Neutrophil (primary cell): Measurements from ENCODE around the gene PRR5L.

Experiments
- H3K27ac ChIP-seq: fragments of 200-600 bp; sonication (generic); 2 replicates; pipeline ENCODE4 v1.5.1; 2016; ENCODE audit warnings: mild to moderate bottlenecking, moderate library complexity
- H3K27me3 ChIP-seq: fragments of 200-600 bp; sonication (generic); 2 replicates; pipeline ENCODE4 v1.6.0; 2016; ENCODE audit warnings: mild to moderate bottlenecking
- H3K36me3 ChIP-seq: fragments of 200-600 bp; sonication (generic); 2 replicates; pipeline ENCODE4 v1.5.1; 2017
- H3K4me1 ChIP-seq, 2 experiments: fragments of 200-600 bp in 1 of 2; sonication (generic) in 1 of 2; 1 replicate in 1 of 2; 2 replicates in 1 of 2; pipeline versions ENCODE4 v1.5.1 to v1.6.1; 2013 to 2016; ENCODE audit warnings: low read depth in 1 of 2, low read length in 1 of 2, mild to moderate bottlenecking in 1 of 2, moderate library complexity in 1 of 2; ENCODE audit not compliant: control insufficient read depth in 1 of 2, insufficient read depth in 1 of 2
- H3K4me3 ChIP-seq, 2 experiments: fragments of 200-600 bp in 1 of 2; sonication (generic) in 1 of 2; 1 replicate in 1 of 2; 2 replicates in 1 of 2; pipeline ENCODE4 v1.5.1; 2013 to 2016; ENCODE audit warnings: low read depth in 1 of 2, low read length in 1 of 2, mild to moderate bottlenecking in 1 of 2, moderate library complexity in 1 of 2
- H3K9me3 ChIP-seq: fragments of 200-600 bp; sonication (generic); 2 replicates; pipeline ENCODE4 v1.5.1; 2016
- CTCF ChIP-seq: fragments of 200-600 bp; sonication (generic); IDR thresholded peaks from 2 replicates; pipeline ENCODE4 v1.5.1; 2016; ENCODE audit warnings: antibody characterized with exemption

The PRR5L gene

GRCh38 chr11:36465449-36466163 is 169.5 kb downstream of the PRR5L start:
- Histone ChIP-seq H3K36me3 (no peaks in the 10 kb centered on the region), H3K4me3 (no peak overlapping the region), H3K9me3 (no peaks in the 10 kb centered on the region), H3K27ac (no peak overlapping the region), H3K4me1 (no peaks in the 10 kb centered on the region), H3K27me3 (no peaks in the 10 kb centered on the region)
- TF ChIP-seq CTCF = no peak

GRCh38 chr11:36467012-36467411 is 170.9 kb downstream of the PRR5L start:
- Histone ChIP-seq H3K4me3 (no peak overlapping the region), H3K27me3 (no peaks in the 10 kb centered on the region), H3K4me1 (no peaks in the 10 kb centered on the region), H3K27ac (no peak overlapping the region), H3K36me3 (no peaks in the 10 kb centered on the region), H3K9me3 (no peaks in the 10 kb centered on the region)
- no peak for TF ChIP-seq CTCF

- Histone ChIP-seq H3K27me3 (no peaks in the 10 kb centered on the region), H3K4me3 (no peak overlapping the region), H3K9me3 (no peaks in the 10 kb centered on the region), H3K27ac (no peak overlapping the region), H3K4me1 (no peaks in the 10 kb centered on the region), H3K36me3 (no peaks in the 10 kb centered on the region)
- TF ChIP-seq CTCF = no peak
Measured at GRCh38 chr11:36467916-36468315, 171.8 kb downstream of the PRR5L start.

- H3K4me1 ChIP-seq = no peaks in the 10 kb centered on the region
- no peak overlapping the region for H3K27ac ChIP-seq
- H3K4me3 ChIP-seq = no peak overlapping the region
- H3K9me3 ChIP-seq = no peaks in the 10 kb centered on the region
- no peaks in the 10 kb centered on the region for H3K36me3 ChIP-seq
- TF ChIP-seq CTCF = no peak
- H3K27me3 ChIP-seq = no peaks in the 10 kb centered on the region
Measured at GRCh38 chr11:36469063-36469462, 173.0 kb downstream of the PRR5L start.

GRCh38 chr11:36469881-36470802 is 174.1 kb downstream of the PRR5L start:
- Histone ChIP-seq H3K27ac (no peak overlapping the region), H3K27me3 (no peaks in the 10 kb centered on the region), H3K9me3 (no peaks in the 10 kb centered on the region), H3K4me3 (no peak overlapping the region), H3K4me1 (no peaks in the 10 kb centered on the region), H3K36me3 (no peaks in the 10 kb centered on the region)
- TF ChIP-seq CTCF = no peak
